WTC11 (cell line): ENCODE data around the gene TNNT2. TPM values are rescaled to one million over a fixed set of nuclear protein-coding genes. Genes with fewer than 3 reads are reported as not detected.

Experiments used
- ATAC-seq: fragments of 200-7000 bp; cut with Tn5 transposase; 2 replicates; pipeline ENCODE4 v1.10.0; 2021; ENCODE audit warnings: mild to moderate bottlenecking, moderate library complexity
- CTCF ChIA-PET: fragments of 300-600 bp; sonication (Branson Sonifier 250); formaldehyde crosslinking; loops from one replicate; lab custom pipeline; 2021; ENCODE audit warnings: antibody characterized with exemption; lab: Charles Lee
- POLR2A ChIA-PET: fragments of 350-600 bp; sonication (Branson Sonifier 250); formaldehyde crosslinking; loops from one replicate; lab custom pipeline; 2021; ENCODE audit warnings: antibody characterized with exemption; lab: Charles Lee
- DNase-seq: peaks from one replicate; pipeline ENCODE4 v3.0.0; 2021; ENCODE audit warnings: low spot score
- H3K27ac Mint-ChIP-seq: 2 replicates; pipeline ENCODE4 v1.8.0; 2021; ENCODE audit warnings: mixed read lengths
- H3K27me3 Mint-ChIP-seq: 2 replicates; pipeline ENCODE4 v1.8.0; 2021; ENCODE audit warnings: low read depth, mild to moderate bottlenecking, moderate library complexity, mixed read lengths
- H3K36me3 Mint-ChIP-seq: 2 replicates; pipeline ENCODE4 v1.8.0; 2021; ENCODE audit warnings: mixed read lengths
- H3K4me1 Mint-ChIP-seq: 2 replicates; pipeline ENCODE4 v1.8.0; 2022; ENCODE audit warnings: mixed read lengths
- H3K4me3 Mint-ChIP-seq: 2 replicates; pipeline ENCODE4 v1.8.0; 2021; ENCODE audit warnings: mild to moderate bottlenecking, moderate library complexity, mixed read lengths
- H3K9me3 Mint-ChIP-seq: 2 replicates; pipeline ENCODE4 v1.8.0; 2021; ENCODE audit warnings: mixed read lengths
- AFF4 ChIP-seq: sonication (generic); formaldehyde crosslinking; IDR thresholded peaks from 2 replicates; pipeline ENCODE4 v1.8.1; 2023; ENCODE audit warnings: mild to moderate bottlenecking, missing genetic modification reagents, borderline replicate concordance
- ATF1 ChIP-seq: sonication (generic); formaldehyde crosslinking; IDR thresholded peaks from 2 replicates; pipeline ENCODE4 v1.8.1; 2023; ENCODE audit warnings: mild to moderate bottlenecking, moderate library complexity, missing genetic modification reagents
- ATF2 ChIP-seq: sonication (generic); formaldehyde crosslinking; IDR thresholded peaks from 2 replicates; pipeline ENCODE4 v1.8.1; 2022; ENCODE audit warnings: low read depth, missing genetic modification reagents, borderline replicate concordance
- E2F1 ChIP-seq: sonication (generic); formaldehyde crosslinking; IDR thresholded peaks from 2 replicates; pipeline ENCODE4 v1.8.0; 2022; ENCODE audit warnings: mild to moderate bottlenecking, missing genetic modification reagents
- E2F5 ChIP-seq: sonication (generic); formaldehyde crosslinking; IDR thresholded peaks from 2 replicates; pipeline ENCODE4 v1.8.1; 2022; ENCODE audit warnings: mild to moderate bottlenecking, moderate library complexity, missing genetic modification reagents
- ELF4 ChIP-seq: sonication (generic); formaldehyde crosslinking; IDR thresholded peaks from 2 replicates; pipeline ENCODE4 v1.8.1; 2022; ENCODE audit warnings: low read depth, mild to moderate bottlenecking, moderate library complexity, missing genetic modification reagents
- FOXP1 ChIP-seq: sonication (generic); formaldehyde crosslinking; IDR thresholded peaks from 2 replicates; pipeline ENCODE4 v1.8.0; 2022; ENCODE audit warnings: missing genetic modification reagents, mild to moderate bottlenecking, moderate library complexity, borderline replicate concordance
- KAT7 ChIP-seq: sonication (generic); formaldehyde crosslinking; IDR thresholded peaks from 2 replicates; pipeline ENCODE4 v1.8.1; 2023; ENCODE audit warnings: missing genetic modification reagents, mild to moderate bottlenecking, borderline replicate concordance
- MYBL2 ChIP-seq: sonication (generic); formaldehyde crosslinking; IDR thresholded peaks from 2 replicates; pipeline ENCODE4 v1.8.1; 2023; ENCODE audit warnings: mild to moderate bottlenecking, moderate library complexity, missing genetic modification reagents
- OVOL2 ChIP-seq: fragments of 250-450 bp; sonication (Bioruptor Pico); IDR thresholded peaks from 2 replicates; pipeline ENCODE4 v1.9.0; 2021; ENCODE audit warnings: mild to moderate bottlenecking, borderline replicate concordance
- RELA ChIP-seq: sonication (generic); formaldehyde crosslinking; IDR thresholded peaks from 2 replicates; pipeline ENCODE4 v1.8.1; 2022; ENCODE audit warnings: missing genetic modification reagents, mild to moderate bottlenecking, borderline replicate concordance
- SMAD3 ChIP-seq: sonication (generic); formaldehyde crosslinking; IDR thresholded peaks from 2 replicates; pipeline ENCODE4 v1.8.0; 2022; ENCODE audit warnings: missing genetic modification reagents, mild to moderate bottlenecking, borderline replicate concordance
- SP1 ChIP-seq: sonication (generic); formaldehyde crosslinking; conservative IDR thresholded peaks from 2 replicates; pipeline ENCODE4 v1.8.1; 2022; ENCODE audit warnings: missing genetic modification reagents
- ZNF121 ChIP-seq: sonication (generic); formaldehyde crosslinking; IDR thresholded peaks from 2 replicates; pipeline ENCODE4 v1.8.0; 2023; ENCODE audit warnings: missing genetic modification reagents
- ZNF219 ChIP-seq: sonication (generic); formaldehyde crosslinking; IDR thresholded peaks from 2 replicates; pipeline ENCODE4 v1.8.0; 2023; ENCODE audit warnings: missing genetic modification reagents, mild to moderate bottlenecking, borderline replicate concordance
- ZNF317 ChIP-seq: sonication (generic); formaldehyde crosslinking; IDR thresholded peaks from 2 replicates; pipeline ENCODE4 v1.8.1; 2023; ENCODE audit warnings: low read depth, mild to moderate bottlenecking, moderate library complexity, missing genetic modification reagents, borderline replicate concordance
- ZNF396 ChIP-seq: fragments of 250-450 bp; sonication (Bioruptor Pico); IDR thresholded peaks from 2 replicates; pipeline ENCODE4 v1.8.0; 2021; ENCODE audit warnings: mild to moderate bottlenecking, moderate library complexity, borderline replicate concordance
- ZNF532 ChIP-seq: fragments of 250-450 bp; sonication (Bioruptor Pico); IDR thresholded peaks from 2 replicates; pipeline ENCODE4 v1.9.0; 2021; ENCODE audit warnings: mild to moderate bottlenecking, borderline replicate concordance
- ZSCAN18 ChIP-seq: fragments of 250-450 bp; sonication (Bioruptor Pico); IDR thresholded peaks from 2 replicates; pipeline ENCODE4 v2.1.2; 2022; ENCODE audit warnings: mild to moderate bottlenecking, moderate library complexity
- total RNA-seq: library from RNA; stranded (reverse); gene quantifications from 3 replicates; pipeline ENCODE4 v1.2.3, GENCODE V29; 2021

TNNT2 gene
- total RNA-seq, 1 experiment from 2014 or later = 6.1 TPM

GRCh38 chr1:201378804-201379203, 1.3 kb upstream of the TNNT2 start:
- Mint-ChIP-seq H3K27me3 (no peaks in the 10 kb centered on the region), H3K4me1 (peaks cover 46% of the 10 kb centered on the region), H3K27ac (peak overlapping the region; percentile 75), H3K36me3 (no peaks in the 10 kb centered on the region), H3K4me3 (no peak overlapping the region), H3K9me3 (no peaks in the 10 kb centered on the region)
- TF ChIP-seq ZNF121 (CRISPR knock-in tag) = no peak
- TF ChIP-seq E2F1 (CRISPR knock-in tag) = no peak
- TF ChIP-seq ELF4 (CRISPR knock-in tag) = no peak
- TF ChIP-seq AFF4 (CRISPR knock-in tag) = no peak
- DNase-seq (no peak), ATAC-seq (no peak)
- ChIA-PET POLR2A (no interaction called here), CTCF (interaction anchor here (0.7 to 5.6 kb wide), 3 partner anchors 18 to 58 kb away, joined by 3 to 82 read pairs (median 3); no protein-coding TSS in a partner anchor)

- POLR2A ChIA-PET = interaction anchor here (0.8 to 1.8 kb wide), 4 partner anchors 11 to 117 kb away, joined by 3 to 5 read pairs (median 4); no protein-coding TSS in a partner anchor
- peak overlapping the region; percentile 98 for H3K27ac Mint-ChIP-seq
- no peak for TF ChIP-seq OVOL2
- TF ChIP-seq E2F5 (CRISPR knock-in tag) = no peak
- TF ChIP-seq ATF2 = no peak
- TF ChIP-seq FOXP1 (CRISPR knock-in tag) = no peak
- TF ChIP-seq ZNF317 (CRISPR knock-in tag) = no peak
- TF ChIP-seq KAT7 (CRISPR knock-in tag) = no peak
- TF ChIP-seq ZNF219 (CRISPR knock-in tag) = no peak
- no peak for TF ChIP-seq RELA (CRISPR knock-in tag)
- no peak for TF ChIP-seq ZNF396 (CRISPR knock-in tag)
- no peak for TF ChIP-seq ZNF121 (CRISPR knock-in tag)
- TF ChIP-seq ZNF532 (CRISPR knock-in tag) = no peak
- TF ChIP-seq SP1 (CRISPR knock-in tag) = peak; percentile 48; the same call in 1 of the 2 replicates
- TF ChIP-seq SMAD3 (CRISPR knock-in tag) = 0 out of 2 replicates have a peak, but pooled peaks have one; percentile 29
- TF ChIP-seq ATF1 = no peak
- no peak for TF ChIP-seq MYBL2 (CRISPR knock-in tag)
- TF ChIP-seq ZSCAN18 (CRISPR knock-in tag) = no peak
These were observed 761 bp downstream of the TNNT2 start for GRCh38 chr1:201376464-201377374.

More at GRCh38 chr1:201376464-201377374, 761 bp downstream of the TNNT2 start:
- ATAC-seq (peak; percentile 81), DNase-seq (peak; percentile 86)
- Mint-ChIP-seq H3K36me3 (no peaks in the 10 kb centered on the region), H3K27me3 (peaks cover 7% of the 10 kb centered on the region; the same call in 1 of the 2 replicates), H3K4me3 (peak overlapping the region; percentile 58), H3K9me3 (no peaks in the 10 kb centered on the region), H3K4me1 (peaks cover 54% of the 10 kb centered on the region)
- CTCF ChIA-PET = interaction anchor here (0.6 to 5.6 kb wide), 28 partner anchors 9 to 405 kb away, joined by 3 to 82 read pairs (median 7); partner anchors contain the start of genes CACNA1S, LAD1, PHLDA3 and PKP1
